ENCODE results near the gene OTOF.

Gene OTOF

GRCh38 chr2:26477911-26478253 lies at the start of gene OTOF:
Gene OTOF (minus strand): TSS chr2:26478124.
- DNase-seq (ENCODE audit: extremely low spot score) = no peak

DNA sequence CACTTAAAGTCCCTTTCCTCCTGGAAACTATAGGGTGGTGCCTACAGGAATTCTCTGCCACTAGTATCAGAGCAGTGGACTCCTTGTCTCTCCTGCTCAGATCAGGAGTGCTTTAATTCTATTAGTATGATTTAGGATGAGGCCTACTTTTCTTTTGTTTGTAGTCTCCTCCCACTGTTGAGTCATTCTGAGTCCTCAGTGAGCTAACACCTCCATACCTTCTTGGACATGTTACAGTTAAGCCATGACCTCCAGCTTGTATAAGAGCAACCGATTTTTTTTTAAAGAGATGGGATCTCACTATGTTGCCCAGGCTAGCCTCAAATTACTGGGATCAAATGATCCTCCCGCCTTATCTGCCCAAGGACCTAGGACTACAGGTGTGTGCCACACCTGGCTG lies 48.7 kb upstream of the OTOF start:
- ChIA-PET CTCF (no interaction called here), POLR2A (no interaction called here)
- no peak for TF ChIP-seq CTCF (IDR thresholded peaks at IDR 0.05; ENCODE audit: control extremely low read depth, extremely low read depth, low read depth, missing control alignments)
- DNase-seq (ENCODE audit: extremely low spot score) = no peak

More at GRCh38 chr2:26477911-26478253, at the start of gene OTOF:
- ChIA-PET CTCF (interaction anchor here (1.0 to 2.0 kb wide), 3 partner anchors 8 to 19 kb away, joined by 3 to 6 read pairs (median 4); no protein-coding TSS in a partner anchor), POLR2A (no interaction called here)
- no peak for TF ChIP-seq CTCF (IDR thresholded peaks at IDR 0.05; ENCODE audit: control extremely low read depth, extremely low read depth, low read depth, missing control alignments)

DNA sequence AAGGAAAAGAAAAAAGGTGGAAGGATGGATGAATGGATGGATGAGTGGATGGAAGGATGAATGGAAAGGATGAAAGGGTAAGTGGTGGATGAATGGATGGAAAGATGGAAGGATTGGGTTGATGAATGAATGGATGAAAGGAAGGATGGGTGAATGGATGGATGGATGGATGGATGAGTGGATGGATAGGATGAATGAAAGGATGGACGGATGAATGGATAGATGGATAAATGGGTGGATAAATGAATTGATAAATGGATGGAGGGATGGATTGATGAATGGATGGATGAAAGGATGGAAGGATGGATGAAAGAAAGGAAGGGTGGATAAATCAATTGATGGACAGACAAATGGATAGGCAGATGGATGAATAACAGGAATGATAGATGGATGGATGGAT lies 48.2 kb upstream of the OTOF start:
- no peak for DNase-seq (ENCODE audit: extremely low spot score)
- no peak for TF ChIP-seq CTCF (IDR thresholded peaks at IDR 0.05; ENCODE audit: control extremely low read depth, extremely low read depth, low read depth, missing control alignments)
- POLR2A ChIA-PET = no interaction called here
- CTCF ChIA-PET = no interaction called here

DNA sequence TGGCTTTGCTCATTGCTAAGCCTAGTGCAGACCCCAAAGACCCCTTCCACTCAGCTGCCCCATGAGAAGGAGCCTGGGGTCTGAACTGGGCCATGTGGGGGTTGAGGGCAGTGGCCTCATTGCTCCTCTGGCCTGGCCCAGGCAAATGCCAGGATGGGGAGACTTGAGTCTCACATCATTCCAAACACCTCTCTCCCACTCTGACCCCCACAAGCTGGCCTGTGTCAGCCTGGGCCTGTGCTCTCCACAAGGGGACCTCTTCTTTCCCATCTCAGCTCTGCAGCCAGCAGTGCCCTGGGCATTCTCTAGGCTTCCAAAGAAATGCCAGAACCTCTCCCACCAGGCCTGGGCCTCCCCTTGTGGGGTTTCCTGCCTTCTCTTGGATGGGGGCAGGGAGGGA lies 45.8 kb upstream of the OTOF start:
- ChIA-PET POLR2A (no interaction called here), CTCF (interaction anchor here (1.6 to 2.4 kb wide), 3 partner anchors 18 to 58 kb away, joined by 3 to 8 read pairs (median 4); no protein-coding TSS in a partner anchor)
- DNase-seq (ENCODE audit: extremely low spot score) = no peak
- TF ChIP-seq CTCF (IDR thresholded peaks at IDR 0.05; ENCODE audit: control extremely low read depth, extremely low read depth, low read depth, missing control alignments) = no peak

- ChIA-PET CTCF (interaction anchor here (1.0 kb wide), 1 partner anchor 9 kb away, joined by 3 read pairs; no protein-coding TSS in a partner anchor), POLR2A (interaction anchor here (0.6 kb wide), 1 partner anchor 1675 kb away, joined by 3 read pairs; no protein-coding TSS in a partner anchor)
- TF ChIP-seq CTCF (IDR thresholded peaks at IDR 0.05; ENCODE audit: control extremely low read depth, extremely low read depth, low read depth, missing control alignments) = no peak
- no peak for DNase-seq (ENCODE audit: extremely low spot score)
These were observed 44.8 kb upstream of the OTOF start for GRCh38 chr2:26522751-26523171.

GRCh38 chr2:26522325-26522724 lies 44.4 kb upstream of the OTOF start:
- ChIA-PET POLR2A (interaction anchor here (0.6 kb wide), 1 partner anchor 1675 kb away, joined by 3 read pairs; no protein-coding TSS in a partner anchor), CTCF (interaction anchor here (1.0 kb wide), 1 partner anchor 8 kb away, joined by 3 read pairs; no protein-coding TSS in a partner anchor)
- no peak for TF ChIP-seq CTCF (IDR thresholded peaks at IDR 0.05; ENCODE audit: control extremely low read depth, extremely low read depth, low read depth, missing control alignments)
- no peak for DNase-seq (ENCODE audit: extremely low spot score)

DNA sequence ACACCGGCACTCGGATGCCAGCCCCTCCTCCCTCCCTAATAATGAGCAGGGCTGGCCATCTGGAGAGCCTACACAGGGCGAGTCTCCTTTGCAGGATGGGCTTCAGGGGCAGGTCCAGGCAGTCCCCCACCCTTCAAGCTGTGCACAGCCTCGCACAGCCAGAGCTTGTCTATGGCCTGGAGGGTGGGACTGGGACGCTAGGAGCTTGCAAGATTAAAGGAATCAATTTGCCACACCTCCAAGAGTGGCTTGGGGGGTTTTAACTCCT lies 43.9 kb upstream of the OTOF start:
- CTCF ChIA-PET = interaction anchor here (3.0 kb wide), 1 partner anchor 56 kb away, joined by 19 read pairs; no protein-coding TSS in a partner anchor
- POLR2A ChIA-PET = no interaction called here
- DNase-seq (ENCODE audit: extremely low spot score) = no peak
- TF ChIP-seq CTCF (IDR thresholded peaks at IDR 0.05; ENCODE audit: control extremely low read depth, extremely low read depth, low read depth, missing control alignments) = no peak
